BJ (cell line): Measurements from ENCODE around the gene DPF1. TPM values are rescaled to one million over a fixed set of nuclear protein-coding genes. Genes with fewer than 3 reads are reported as not detected.

Source experiments
- CTCF ChIA-PET: fragments of 350-600 bp; formaldehyde crosslinking; extraction: SDS; loops from one replicate; lab custom pipeline; 2021; ENCODE audit warnings: antibody characterized with exemption, inconsistent platforms; lab: Yijun Ruan, JAX
- POLR2A ChIA-PET: fragments of 300-600 bp; sonication (Branson Sonifier 250); formaldehyde crosslinking; extraction: SDS; loops from one replicate; lab custom pipeline; 2021; ENCODE audit warnings: antibody characterized with exemption; lab: Charles Lee
- DNase-seq: peaks from one replicate; pipeline ENCODE4 v3.0.0-alpha.2; 2011; ENCODE audit warnings: low read depth
- H3K27me3 ChIP-seq: 2 replicates; pipeline ENCODE4 v1.6.0; 2011; ENCODE audit warnings: low read length; ENCODE audit not compliant: control insufficient read depth, insufficient read depth
- H3K36me3 ChIP-seq: 2 replicates; pipeline ENCODE4 v1.5.1; 2011; ENCODE audit warnings: low read length; ENCODE audit not compliant: control insufficient read depth, insufficient read depth
- H3K4me3 ChIP-seq: 2 replicates; pipeline ENCODE4 v1.5.1; 2011; ENCODE audit warnings: low read depth, mild to moderate bottlenecking, control low read depth, low read length
- polyA plus RNA-seq: library from polyadenylated mRNA; depleted of rRNA; stranded (reverse); fragments of >200 nt; gene quantifications from 2 replicates; pipeline ENCODE4 v1.2.3, GENCODE V29; 2011
- TF ChIP-seq, protein P1 (sequence below): IDR thresholded peaks from 2 replicates; pipeline ENCODE4 v1.5.1; 2011; ENCODE audit warnings: low read depth, mild to moderate bottlenecking, control low read depth, inconsistent platforms, low read length, moderate library complexity; ENCODE audit not compliant: insufficient read depth

The DPF1 gene
- polyA plus RNA-seq, 1 experiment: 2.2 TPM

DNA sequence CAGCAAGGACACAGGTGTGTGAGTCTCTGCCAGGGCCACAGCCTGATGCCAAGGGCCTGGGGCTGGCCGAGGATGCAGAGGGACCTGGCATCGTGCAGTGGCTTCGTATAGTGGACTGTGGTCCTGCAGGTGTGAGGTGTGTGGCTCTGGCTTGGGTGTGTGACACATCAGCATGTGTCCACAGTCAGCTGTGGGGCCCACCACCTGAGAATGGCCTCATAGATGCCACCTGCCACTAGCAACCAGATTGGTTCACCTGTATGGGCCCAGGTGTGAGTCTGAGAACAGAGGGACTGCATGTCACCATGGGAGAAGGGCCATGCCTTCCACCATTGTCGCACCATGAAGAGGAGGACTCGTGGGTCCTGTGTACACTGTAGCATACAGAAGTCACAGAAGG, 29.8 kb upstream of the DPF1 start:
- DNase-seq: no peak
- H3K4me3 ChIP-seq: no peak overlapping the region
- TF ChIP-seq, protein P1, sequence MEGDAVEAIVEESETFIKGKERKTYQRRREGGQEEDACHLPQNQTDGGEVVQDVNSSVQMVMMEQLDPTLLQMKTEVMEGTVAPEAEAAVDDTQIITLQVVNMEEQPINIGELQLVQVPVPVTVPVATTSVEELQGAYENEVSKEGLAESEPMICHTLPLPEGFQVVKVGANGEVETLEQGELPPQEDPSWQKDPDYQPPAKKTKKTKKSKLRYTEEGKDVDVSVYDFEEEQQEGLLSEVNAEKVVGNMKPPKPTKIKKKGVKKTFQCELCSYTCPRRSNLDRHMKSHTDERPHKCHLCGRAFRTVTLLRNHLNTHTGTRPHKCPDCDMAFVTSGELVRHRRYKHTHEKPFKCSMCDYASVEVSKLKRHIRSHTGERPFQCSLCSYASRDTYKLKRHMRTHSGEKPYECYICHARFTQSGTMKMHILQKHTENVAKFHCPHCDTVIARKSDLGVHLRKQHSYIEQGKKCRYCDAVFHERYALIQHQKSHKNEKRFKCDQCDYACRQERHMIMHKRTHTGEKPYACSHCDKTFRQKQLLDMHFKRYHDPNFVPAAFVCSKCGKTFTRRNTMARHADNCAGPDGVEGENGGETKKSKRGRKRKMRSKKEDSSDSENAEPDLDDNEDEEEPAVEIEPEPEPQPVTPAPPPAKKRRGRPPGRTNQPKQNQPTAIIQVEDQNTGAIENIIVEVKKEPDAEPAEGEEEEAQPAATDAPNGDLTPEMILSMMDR: no peak
- ChIA-PET POLR2A (no interaction called here), CTCF (no interaction called here)
- H3K27me3 ChIP-seq: no peaks in the 10 kb centered on the region
- no peaks in the 10 kb centered on the region for H3K36me3 ChIP-seq

- H3K4me3 ChIP-seq: no peak overlapping the region
- H3K36me3 ChIP-seq: no peaks in the 10 kb centered on the region
- no peak for DNase-seq
- ChIA-PET POLR2A (no interaction called here), CTCF (interaction anchor here (1.4 kb wide), 1 partner anchor 9 kb away, joined by 3 read pairs; no protein-coding TSS in a partner anchor)
- TF ChIP-seq, protein P1: no peak
- H3K27me3 ChIP-seq: no peaks in the 10 kb centered on the region
These were observed 29.1 kb upstream of the DPF1 start for GRCh38 chr19:38252941-38253691.

- Histone ChIP-seq H3K27me3 (no peaks in the 10 kb centered on the region), H3K36me3 (no peaks in the 10 kb centered on the region), H3K4me3 (no peak overlapping the region)
- ChIA-PET POLR2A (no interaction called here), CTCF (interaction anchor here (0.8 to 1.4 kb wide), 3 partner anchors 8 to 83 kb away, joined by 3 to 9 read pairs (median 3); partner anchors contain the start of gene CATSPERG)
- TF ChIP-seq, protein P1: no peak
- DNase-seq: no peak
These were observed 28.4 kb upstream of the DPF1 start for GRCh38 chr19:38252385-38252784.

DNA sequence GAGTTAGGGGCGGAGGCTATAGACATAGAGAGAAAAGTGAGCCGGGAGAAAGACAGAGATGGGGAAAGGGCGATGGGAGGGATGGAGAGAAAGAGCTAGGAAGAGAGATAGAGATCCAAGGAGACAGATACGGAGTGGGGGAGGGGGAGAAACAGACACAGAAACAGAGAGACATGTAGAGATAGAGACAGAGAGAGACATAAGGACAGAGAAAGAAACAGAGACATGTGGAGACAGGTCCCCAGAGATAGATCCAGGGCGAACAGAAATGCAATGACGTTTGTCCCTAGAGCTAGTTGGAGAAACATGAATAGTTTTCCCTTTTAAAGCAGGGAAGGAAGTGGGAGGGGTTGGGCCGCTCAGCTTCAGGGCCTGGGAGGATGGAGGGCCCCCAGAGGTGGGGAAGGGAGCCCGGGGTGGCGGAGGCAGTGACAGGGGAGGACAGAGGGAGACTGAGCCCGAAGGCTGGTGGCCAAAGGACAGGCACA, 27.6 kb upstream of the DPF1 start:
- no peak for DNase-seq
- CTCF ChIA-PET: interaction anchor here (0.8 to 1.4 kb wide), 4 partner anchors 7 to 84 kb away, joined by 3 to 9 read pairs (median 3); partner anchors contain the start of gene CATSPERG

More for the DNA sequence above, 27.6 kb upstream of the DPF1 start:
- TF ChIP-seq, protein P1: no peak
- Histone ChIP-seq H3K27me3 (no peaks in the 10 kb centered on the region), H3K36me3 (no peaks in the 10 kb centered on the region), H3K4me3 (no peak overlapping the region)
- POLR2A ChIA-PET: interaction anchor here (0.6 kb wide), 1 partner anchor 26 kb away, joined by 3 read pairs; no protein-coding TSS in a partner anchor
